Stimulated activated CD4-positive, alpha-beta T cell treated with anti-CD3 and anti-CD28 coated beads, Interleukin-2, amount 100 ng/mL, for 4 hours (primary cell): Measurements from ENCODE around the gene MS4A4E.
"Not testable (repeated sequence)": the region's sequence is repeated elsewhere in the genome, so short reads cannot be mapped to it uniquely, and the experiment has no call there.

Experiments used
- DNase-seq: peaks from one replicate; pipeline ENCODE4 v3.0.0-alpha.2; 2020; ENCODE audit warnings: low read depth

The MS4A4E gene

GRCh38 chr11:60170566-60170965 lies 72.4 kb downstream of the MS4A4E start:
- no peak for DNase-seq

GRCh38 chr11:60169264-60169915 lies 73.5 kb downstream of the MS4A4E start:
- DNase-seq, result no peak

- no peak for DNase-seq
These were observed 74.6 kb downstream of the MS4A4E start for GRCh38 chr11:60168306-60168705.

GRCh38 chr11:60165951-60166350 lies 77.0 kb downstream of the MS4A4E start:
- no peak for DNase-seq

- DNase-seq, result no peak
These were observed 77.4 kb downstream of the MS4A4E start for GRCh38 chr11:60165538-60165937.

GRCh38 chr11:60164550-60165075 lies 78.3 kb downstream of the MS4A4E start:
- DNase-seq, result no peak

- no peak for DNase-seq
These were observed 81.2 kb downstream of the MS4A4E start for GRCh38 chr11:60161766-60162165.

- DNase-seq, result no peak
These were observed 81.8 kb downstream of the MS4A4E start for GRCh38 chr11:60161107-60161506.

GRCh38 chr11:60159868-60160267 lies 83.1 kb downstream of the MS4A4E start:
- DNase-seq, result no peak

GRCh38 chr11:60159284-60159683 lies 83.7 kb downstream of the MS4A4E start:
- DNase-seq, result no peak

- no peak for DNase-seq
These were observed 84.3 kb downstream of the MS4A4E start for GRCh38 chr11:60158636-60159035.

GRCh38 chr11:60155931-60156330 lies 87.0 kb downstream of the MS4A4E start:
- DNase-seq, result no peak

GRCh38 chr11:60152727-60153126 lies 90.2 kb downstream of the MS4A4E start:
- not testable (repeated sequence) for DNase-seq

- no peak for DNase-seq
These were observed 92.7 kb downstream of the MS4A4E start for GRCh38 chr11:60150279-60150678.
